Measurements from ENCODE around the gene CHD3. TPM values are rescaled to one million over a fixed set of nuclear protein-coding genes. Genes with fewer than 3 reads are reported as not detected.

The CHD3 gene
- total RNA-seq, 1 experiment from 2014 or later = 197 TPM

DNA sequence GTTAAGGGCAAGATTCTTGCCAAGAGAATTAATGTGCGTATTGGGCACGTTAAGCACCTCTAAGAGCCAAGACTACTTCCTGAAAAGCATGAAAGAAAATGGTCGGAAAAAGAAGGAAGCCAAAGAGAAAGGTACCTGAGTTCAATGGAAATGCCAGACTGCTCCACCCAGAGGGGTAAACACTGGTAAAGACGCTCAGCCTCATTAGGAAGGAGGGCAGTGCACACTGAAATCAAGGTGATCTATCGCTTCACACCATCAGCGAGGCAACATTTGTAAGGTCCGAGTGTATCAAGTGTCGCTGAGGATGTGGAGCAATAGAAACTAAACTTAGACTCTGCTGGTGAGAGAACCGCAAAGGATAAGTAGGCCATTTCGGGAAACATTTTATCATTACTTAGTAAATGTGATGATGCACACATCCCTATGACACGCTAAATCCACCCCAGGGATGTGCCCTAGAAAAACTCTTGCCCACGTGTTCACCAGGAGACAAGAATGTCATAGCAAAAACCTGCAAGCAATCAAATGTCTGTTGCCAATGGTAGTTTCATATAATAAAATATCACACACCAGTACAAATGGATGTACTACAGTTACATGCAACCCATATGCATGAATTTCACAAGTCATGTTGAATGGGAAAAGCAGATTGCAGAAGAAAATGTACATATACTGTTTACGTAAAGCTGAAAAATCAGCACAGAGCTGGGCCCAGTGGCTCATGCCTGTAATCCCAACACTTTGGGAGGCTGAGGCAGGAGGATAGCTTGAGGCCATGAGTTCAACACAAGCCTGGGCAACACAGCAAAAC lies 67.0 kb downstream of the CHD3 start:
- Histone ChIP-seq H3F3A (ENCODE audit: insufficient read depth, low read depth) (no peaks in the 10 kb centered on the region), H3K4me2 (no peak overlapping the region), H3K36me3 (ENCODE audit: low read depth) (no peaks in the 10 kb centered on the region), H3K4me3 (no peak overlapping the region), H3K27me3 (ENCODE audit: insufficient read depth, low read depth) (no peaks in the 10 kb centered on the region), H3K79me2 (ENCODE audit: low read depth) (no peaks in the 10 kb centered on the region), H4K20me1 (ENCODE audit: insufficient read depth) (no peaks in the 10 kb centered on the region), H3K27ac (no peak overlapping the region), H3K9me3 (ENCODE audit: insufficient read depth, low read depth) (no peaks in the 10 kb centered on the region), H2AFZ (no peak overlapping the region), H3K9me2 (ENCODE audit: insufficient read depth) (no peaks in the 10 kb centered on the region), H3K4me1 (replicated peaks; ENCODE audit: insufficient read depth) (peaks cover 5% of the 10 kb centered on the region; the same call in 1 of the 2 replicates)
- ChIA-PET POLR2A (ENCODE audit: unreplicated experiment) (interaction anchor here (0.6 kb wide), 1 partner anchor 72 kb away, joined by 4 read pairs; no protein-coding TSS in a partner anchor), CTCF (no interaction called here)
- DNase-seq = no peak
- intact Hi-C loops (cut with micrococcal nuclease; ENCODE audit: unreplicated experiment) = no loop called here
- no peak for TF ChIP-seq EZH2 (IDR thresholded peaks at IDR 0.05; ENCODE audit: low read depth)
- no peak for TF ChIP-seq CTCF (conservative IDR thresholded peaks at IDR 0.05)
- no TSS peak for BruUV-seq (replicated peaks)

- POLR2A ChIA-PET (ENCODE audit: unreplicated experiment) = no interaction called here
- Histone ChIP-seq H2AFZ (no peak overlapping the region), H3K27ac (no peak overlapping the region), H3K9me2 (ENCODE audit: insufficient read depth) (no peaks in the 10 kb centered on the region), H3K27me3 (ENCODE audit: insufficient read depth, low read depth) (no peaks in the 10 kb centered on the region), H3K36me3 (ENCODE audit: low read depth) (no peaks in the 10 kb centered on the region), H3K79me2 (ENCODE audit: low read depth) (no peaks in the 10 kb centered on the region), H4K20me1 (ENCODE audit: insufficient read depth) (no peaks in the 10 kb centered on the region), H3K4me3 (no peak overlapping the region), H3K9me3 (ENCODE audit: insufficient read depth, low read depth) (no peaks in the 10 kb centered on the region), H3K4me1 (replicated peaks; ENCODE audit: insufficient read depth) (peaks cover 5% of the 10 kb centered on the region; the same call in 1 of the 2 replicates), H3F3A (ENCODE audit: insufficient read depth, low read depth) (no peaks in the 10 kb centered on the region), H3K4me2 (no peak overlapping the region)
- no peak for DNase-seq
- no peak for TF ChIP-seq CTCF (conservative IDR thresholded peaks at IDR 0.05)
- TF ChIP-seq EZH2 (IDR thresholded peaks at IDR 0.05; ENCODE audit: low read depth) = no peak
- CTCF ChIA-PET = no interaction called here
- intact Hi-C loops (cut with micrococcal nuclease; ENCODE audit: unreplicated experiment) = no loop called here
- BruUV-seq (replicated peaks) = no TSS peak
These were observed 67.8 kb downstream of the CHD3 start for GRCh38 chr17:7956228-7956965.

DNA sequence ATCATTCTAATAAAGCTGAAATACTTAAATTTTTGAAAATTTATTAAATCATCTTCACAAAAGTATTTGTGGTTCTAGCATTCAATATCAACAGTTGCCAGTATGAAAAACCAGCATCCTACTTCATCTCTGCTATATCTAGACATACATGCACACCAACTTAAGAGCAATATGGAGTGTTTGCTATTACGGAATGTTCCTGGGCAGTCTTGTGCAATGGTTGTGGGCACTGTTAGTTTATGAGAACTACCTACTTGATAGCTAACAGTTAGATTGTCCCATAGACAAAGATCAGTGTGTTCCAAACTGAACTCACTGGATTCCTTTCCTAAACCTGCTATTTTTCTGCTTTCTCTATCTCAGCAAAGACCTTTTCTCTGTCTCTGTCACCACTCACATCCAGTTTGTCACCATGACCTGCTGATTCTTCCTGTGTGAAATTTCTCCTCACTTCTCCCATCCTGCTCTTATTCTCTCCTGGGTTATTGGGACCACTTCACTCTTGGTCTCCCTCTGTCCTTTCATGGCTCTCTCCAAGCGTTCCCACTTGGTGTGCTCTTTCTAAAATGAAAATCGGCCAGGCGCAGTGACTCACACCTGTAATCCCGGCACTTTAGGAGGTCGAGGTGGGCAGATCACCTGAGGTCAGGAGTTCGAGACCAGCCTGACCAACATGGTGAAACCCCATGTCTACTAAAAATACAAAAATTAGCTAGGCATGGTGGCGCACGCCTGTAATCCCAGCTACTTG lies 71.1 kb downstream of the CHD3 start:
- Histone ChIP-seq H3K9me2 (ENCODE audit: insufficient read depth) (no peaks in the 10 kb centered on the region), H3F3A (ENCODE audit: insufficient read depth, low read depth) (no peaks in the 10 kb centered on the region), H2AFZ (no peak overlapping the region), H3K27ac (no peak overlapping the region), H3K79me2 (ENCODE audit: low read depth) (no peaks in the 10 kb centered on the region), H3K4me1 (replicated peaks; ENCODE audit: insufficient read depth) (peaks cover 5% of the 10 kb centered on the region; the same call in 1 of the 2 replicates), H4K20me1 (ENCODE audit: insufficient read depth) (no peaks in the 10 kb centered on the region), H3K27me3 (ENCODE audit: insufficient read depth, low read depth) (no peaks in the 10 kb centered on the region), H3K4me3 (no peak overlapping the region), H3K4me2 (no peak overlapping the region), H3K9me3 (ENCODE audit: insufficient read depth, low read depth) (no peaks in the 10 kb centered on the region), H3K36me3 (ENCODE audit: low read depth) (no peaks in the 10 kb centered on the region)
- DNase-seq = no peak
- ChIA-PET POLR2A (ENCODE audit: unreplicated experiment) (interaction anchor here (0.6 kb wide), 1 partner anchor 293 kb away, joined by 3 read pairs; no protein-coding TSS in a partner anchor), CTCF (interaction anchor here (0.6 kb wide), 1 partner anchor 11 kb away, joined by 10 read pairs; no protein-coding TSS in a partner anchor)
- BruUV-seq (replicated peaks) = no TSS peak
- intact Hi-C loops (cut with micrococcal nuclease; ENCODE audit: unreplicated experiment) = no loop called here
- TF ChIP-seq CTCF (conservative IDR thresholded peaks at IDR 0.05) (no peak), EZH2 (IDR thresholded peaks at IDR 0.05; ENCODE audit: low read depth) (no peak)

Data from PC-9 (cell line).